ENCODE measurements around the gene SNRPD3.

GRCh38 chr22:24579258-24579601 is 23.4 kb downstream of the SNRPD3 start:
- TF ChIP-seq REST (IDR thresholded peaks at IDR 0.05; ENCODE audit: insufficient read depth in 1 of 2, low read depth in 2 of 2, low read length in 2 of 2) (no peak), POLR2AphosphoS5 (IDR thresholded peaks at IDR 0.05; ENCODE audit: low read depth, low read length) (no peak), TAF1 (IDR thresholded peaks at IDR 0.05; ENCODE audit: borderline replicate concordance, insufficient read depth, low read length) (no peak), SIN3A (IDR thresholded peaks at IDR 0.05; ENCODE audit: borderline replicate concordance, insufficient read depth, low read length) (no peak)
